Measurements from ENCODE around the gene GDPD4.

Gene GDPD4

DNA sequence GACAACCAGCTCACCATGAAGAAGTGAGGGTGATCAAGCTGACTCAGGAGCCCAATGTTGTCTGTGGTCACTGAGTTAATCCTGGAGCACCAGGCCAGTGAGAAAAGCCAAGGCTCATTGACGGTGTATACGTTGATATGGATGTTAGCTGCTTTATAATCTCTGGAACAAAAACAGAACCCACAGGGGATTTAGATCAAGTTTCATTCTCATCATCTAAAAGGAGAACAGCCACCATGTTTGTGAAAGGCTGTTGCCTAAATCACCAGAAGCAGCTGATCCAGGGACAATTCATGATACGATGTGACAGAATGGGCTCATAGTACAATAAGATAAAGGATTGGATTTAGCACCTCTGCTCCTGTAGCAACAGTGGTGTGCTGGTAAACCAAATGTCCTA, 68.5 kb downstream of the GDPD4 start:
- TF ChIP-seq, protein P1, sequence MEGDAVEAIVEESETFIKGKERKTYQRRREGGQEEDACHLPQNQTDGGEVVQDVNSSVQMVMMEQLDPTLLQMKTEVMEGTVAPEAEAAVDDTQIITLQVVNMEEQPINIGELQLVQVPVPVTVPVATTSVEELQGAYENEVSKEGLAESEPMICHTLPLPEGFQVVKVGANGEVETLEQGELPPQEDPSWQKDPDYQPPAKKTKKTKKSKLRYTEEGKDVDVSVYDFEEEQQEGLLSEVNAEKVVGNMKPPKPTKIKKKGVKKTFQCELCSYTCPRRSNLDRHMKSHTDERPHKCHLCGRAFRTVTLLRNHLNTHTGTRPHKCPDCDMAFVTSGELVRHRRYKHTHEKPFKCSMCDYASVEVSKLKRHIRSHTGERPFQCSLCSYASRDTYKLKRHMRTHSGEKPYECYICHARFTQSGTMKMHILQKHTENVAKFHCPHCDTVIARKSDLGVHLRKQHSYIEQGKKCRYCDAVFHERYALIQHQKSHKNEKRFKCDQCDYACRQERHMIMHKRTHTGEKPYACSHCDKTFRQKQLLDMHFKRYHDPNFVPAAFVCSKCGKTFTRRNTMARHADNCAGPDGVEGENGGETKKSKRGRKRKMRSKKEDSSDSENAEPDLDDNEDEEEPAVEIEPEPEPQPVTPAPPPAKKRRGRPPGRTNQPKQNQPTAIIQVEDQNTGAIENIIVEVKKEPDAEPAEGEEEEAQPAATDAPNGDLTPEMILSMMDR (IDR thresholded peaks at IDR 0.05; ENCODE audit: extremely low read depth, missing control alignments): no peak
- no peak for DNase-seq (ENCODE audit: low spot score)

DNA sequence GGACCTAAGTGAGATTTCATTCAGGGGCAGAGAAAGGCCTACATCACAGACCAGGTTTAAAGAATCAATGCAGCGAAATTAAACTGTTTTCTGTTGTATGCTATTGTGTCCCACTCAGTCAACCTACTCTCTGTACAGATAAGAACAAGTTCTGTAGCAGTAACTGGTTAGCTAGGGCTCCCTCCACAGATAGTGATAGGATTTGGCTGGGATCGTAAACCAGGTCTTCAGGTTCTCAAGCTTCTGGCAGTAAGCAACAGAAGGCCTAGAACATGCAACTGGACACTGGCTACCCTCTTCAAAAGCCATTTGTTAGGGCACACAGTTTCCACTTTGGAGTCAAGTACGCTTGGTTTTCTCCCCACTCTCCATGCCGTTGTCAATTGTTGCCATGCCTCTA, 69.2 kb downstream of the GDPD4 start:
- no peak for DNase-seq (ENCODE audit: low spot score)
- TF ChIP-seq, protein P1 (IDR thresholded peaks at IDR 0.05; ENCODE audit: extremely low read depth, missing control alignments): no peak

DNA sequence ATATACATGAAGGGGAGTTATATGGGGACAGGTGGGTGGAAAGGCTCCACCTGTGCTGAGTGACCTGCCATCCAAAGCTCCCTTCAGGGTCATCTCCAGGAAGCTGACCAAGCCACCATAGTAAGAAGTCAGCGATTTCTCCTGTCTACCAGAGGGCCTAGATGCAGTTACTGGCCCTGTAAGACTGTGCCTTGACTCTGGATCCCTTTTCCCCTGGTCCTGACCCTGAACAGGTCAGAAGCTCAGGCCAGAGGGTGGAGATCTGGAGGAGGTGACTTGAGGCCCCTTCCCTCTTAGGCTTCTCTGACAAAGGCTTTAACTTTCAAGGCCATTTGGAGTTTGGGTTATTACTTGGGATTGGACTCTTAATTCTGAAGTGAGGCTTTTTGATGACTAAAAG, 69.7 kb downstream of the GDPD4 start:
- DNase-seq (ENCODE audit: low spot score): no peak
- TF ChIP-seq, protein P1 (IDR thresholded peaks at IDR 0.05; ENCODE audit: extremely low read depth, missing control alignments): no peak

DNA sequence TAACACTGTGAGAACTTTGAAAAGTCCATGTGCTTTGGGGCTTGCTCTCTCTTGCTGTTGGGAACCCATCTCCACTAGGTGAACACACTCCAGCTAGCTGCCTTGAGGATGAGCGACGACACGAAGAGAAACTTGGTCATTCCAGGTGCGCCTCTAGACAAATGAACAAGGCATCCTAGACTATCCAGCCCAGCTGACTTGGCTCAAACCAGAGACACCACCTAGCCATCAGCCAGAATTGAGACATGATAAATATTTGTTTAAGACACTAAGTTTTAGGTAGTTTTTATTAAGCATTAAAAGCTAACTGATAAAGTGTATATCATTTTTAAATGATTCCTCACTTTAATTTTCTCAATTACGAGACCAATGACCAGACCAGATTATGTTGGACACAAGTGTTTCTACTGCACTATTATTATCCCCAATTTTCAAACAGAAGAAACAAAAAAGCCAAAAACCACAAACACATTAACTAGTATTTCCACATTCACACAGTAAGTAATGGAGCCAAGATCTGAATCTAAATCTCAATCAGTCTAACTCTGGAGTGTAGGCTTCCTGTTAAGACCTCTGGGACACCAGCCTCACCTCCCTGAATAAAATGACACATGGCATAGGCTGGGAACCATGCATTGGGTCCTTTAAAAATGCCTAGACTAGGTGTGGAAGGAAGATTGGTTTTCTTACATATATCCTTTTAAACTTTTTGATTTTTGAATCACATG, 70.4 kb downstream of the GDPD4 start:
- TF ChIP-seq, protein P1 (IDR thresholded peaks at IDR 0.05; ENCODE audit: extremely low read depth, missing control alignments): no peak
- DNase-seq (ENCODE audit: low spot score): no peak

DNA sequence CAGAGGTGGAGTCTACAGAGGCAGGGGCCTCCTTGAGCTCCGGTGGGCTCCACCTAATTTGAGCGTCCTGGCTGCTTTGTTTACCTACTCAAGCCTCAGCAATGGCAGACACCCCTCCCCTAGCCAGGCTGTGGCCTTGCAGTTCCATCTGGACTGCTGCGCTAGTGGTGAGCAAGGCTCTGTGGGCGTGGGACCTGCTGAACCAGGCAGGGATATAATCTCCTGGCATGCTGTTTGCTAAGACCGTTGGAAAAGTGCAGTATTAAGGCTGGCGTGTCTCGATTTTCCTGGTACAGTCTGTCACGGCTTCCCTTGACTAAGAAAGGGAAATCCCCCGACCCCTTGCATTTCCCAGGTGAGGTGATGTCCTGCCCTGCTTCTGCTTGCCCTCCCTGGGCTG, 77.7 kb downstream of the GDPD4 start:
- TF ChIP-seq, protein P1 (IDR thresholded peaks at IDR 0.05; ENCODE audit: extremely low read depth, missing control alignments): no peak
- no peak for DNase-seq (ENCODE audit: low spot score)

DNA sequence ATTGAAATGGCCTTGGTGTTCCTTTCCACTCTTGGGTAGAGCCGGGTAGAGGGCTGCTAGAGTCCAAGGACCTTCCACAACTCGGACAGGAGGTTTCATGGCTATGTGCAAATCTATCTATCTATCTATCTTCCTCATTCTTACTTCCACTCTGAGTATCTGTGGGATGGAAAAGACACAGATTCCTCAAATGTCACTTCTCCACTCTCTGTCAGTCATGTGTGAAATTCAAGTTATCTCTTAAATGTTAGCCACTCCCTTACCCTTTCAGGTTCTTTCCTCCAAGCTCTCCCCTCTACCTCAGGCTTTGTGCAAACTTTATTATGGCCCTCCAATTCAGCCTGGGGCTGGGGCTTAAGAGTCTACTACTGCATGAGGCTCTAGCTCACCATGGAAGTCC, 84.3 kb downstream of the GDPD4 start:
- DNase-seq (ENCODE audit: low spot score): no peak
- TF ChIP-seq, protein P1 (IDR thresholded peaks at IDR 0.05; ENCODE audit: extremely low read depth, missing control alignments): no peak

DNA sequence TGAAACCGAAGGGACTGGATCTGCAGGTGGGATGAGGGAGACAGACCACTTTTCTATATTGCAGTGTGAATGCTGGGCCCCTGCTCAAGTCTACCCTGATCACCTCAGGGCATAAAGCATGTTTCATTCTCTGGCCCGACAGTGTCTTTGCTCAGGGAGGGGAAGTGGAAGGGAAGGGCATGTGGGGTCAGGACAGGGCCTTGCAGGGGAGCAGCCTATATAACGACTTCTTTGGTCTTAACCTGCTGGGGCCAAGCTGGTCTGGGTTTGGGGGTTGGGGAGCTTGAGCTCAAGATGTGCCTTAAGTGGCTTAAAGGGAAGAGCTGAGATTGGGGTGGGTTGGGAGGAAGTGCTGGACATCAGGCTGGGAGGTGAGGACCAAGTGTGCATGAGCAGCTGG, 86.4 kb downstream of the GDPD4 start:
- TF ChIP-seq, protein P1 (IDR thresholded peaks at IDR 0.05; ENCODE audit: extremely low read depth, missing control alignments): no peak
- no peak for DNase-seq (ENCODE audit: low spot score)
